B cell (primary cell): ENCODE measurements around the gene SLC35G3.

ENCODE experiments used
- CTCF ChIP-seq: fragments of 200-600 bp; IDR thresholded peaks from one replicate; pipeline ENCODE4 v1.8.0; 2022; ENCODE audit warnings: antibody characterized with exemption, mild to moderate bottlenecking
- EZH2 ChIP-seq: IDR thresholded peaks from 2 replicates; pipeline ENCODE4 v1.6.1; 2012; ENCODE audit warnings: borderline replicate concordance, low read depth, mild to moderate bottlenecking, moderate library complexity, low read length; ENCODE audit not compliant: insufficient read depth, poor library complexity, severe bottlenecking

DNA sequence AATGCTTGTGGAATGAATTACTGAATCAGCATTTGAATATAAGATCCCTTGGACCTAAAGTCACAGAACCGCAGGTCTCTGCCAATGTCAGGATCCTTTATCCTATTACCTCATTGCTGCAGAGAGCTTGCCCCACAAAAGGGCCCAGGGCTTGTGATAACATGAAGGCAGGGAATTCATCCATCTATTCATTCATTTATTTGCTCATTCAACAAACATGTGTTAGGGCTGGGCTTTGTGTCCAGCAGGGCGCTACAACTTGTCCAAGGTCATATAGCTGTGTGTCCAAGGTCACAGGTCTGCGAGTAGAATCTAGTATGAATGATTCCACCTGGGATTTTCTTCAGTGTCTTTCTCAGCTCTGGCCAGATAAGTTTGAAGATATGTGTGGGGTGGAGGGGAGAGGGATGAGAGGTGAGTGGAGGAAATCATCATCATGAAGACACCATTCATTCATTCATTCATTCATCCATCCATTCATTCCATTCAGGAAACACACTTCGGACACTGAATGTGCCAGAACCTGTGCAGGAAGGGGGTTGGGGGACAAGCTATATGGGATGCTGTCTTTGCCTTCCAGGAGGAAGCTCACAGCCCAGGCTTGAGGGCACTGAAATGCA is 47.9 kb downstream of the SLC35G3 start:
- TF ChIP-seq CTCF, result no peak
- no peak for TF ChIP-seq EZH2
